GM20000 (cell line): ENCODE results near the gene STK17B.
A peak's percentile ranks its signal among the peaks of the same experiment; 100 is the strongest.

Experiments used
- DNase-seq: peaks from one replicate; pipeline ENCODE4 v3.0.0; 2012; ENCODE audit warnings: low spot score
- TF ChIP-seq, protein P1 (sequence below): IDR thresholded peaks from 2 replicates; pipeline ENCODE4 v1.5.1; 2012; ENCODE audit warnings: mild to moderate bottlenecking, control low read depth; ENCODE audit errors: extremely low read depth, missing control alignments

STK17B gene

DNA sequence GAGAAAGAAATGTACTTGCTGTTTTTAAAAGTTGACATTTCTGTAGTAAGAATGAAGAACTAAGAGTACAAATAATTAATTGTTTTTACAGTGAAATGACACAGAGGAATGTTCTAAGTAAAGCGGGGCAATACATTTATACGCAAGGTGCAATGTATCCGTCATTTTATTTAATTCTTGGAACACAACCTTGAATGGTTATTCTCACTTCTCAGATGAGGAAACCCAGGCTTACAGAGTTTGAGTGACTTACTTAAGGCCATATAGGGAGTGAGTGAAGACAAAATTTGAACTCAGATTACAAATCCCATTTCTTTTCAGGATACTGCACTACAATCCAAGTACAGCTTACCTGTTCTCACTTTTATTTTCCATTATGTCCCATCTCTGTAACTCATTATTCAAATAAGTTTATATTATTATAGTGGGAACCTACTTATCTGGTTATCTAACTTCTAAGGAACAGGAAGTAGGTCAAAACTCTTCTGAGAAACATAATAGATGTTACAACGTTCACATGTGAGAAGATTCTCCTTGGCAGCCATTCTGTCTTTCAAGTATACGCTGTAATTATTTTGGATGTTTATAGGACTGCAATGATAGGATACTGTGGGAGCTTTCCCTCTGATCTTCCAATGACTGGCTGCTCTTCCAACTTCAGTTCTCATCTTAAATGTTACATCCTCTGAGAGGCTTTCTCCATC is 12.3 kb upstream of the STK17B start:
- DNase-seq: no peak
- TF ChIP-seq, protein P1, sequence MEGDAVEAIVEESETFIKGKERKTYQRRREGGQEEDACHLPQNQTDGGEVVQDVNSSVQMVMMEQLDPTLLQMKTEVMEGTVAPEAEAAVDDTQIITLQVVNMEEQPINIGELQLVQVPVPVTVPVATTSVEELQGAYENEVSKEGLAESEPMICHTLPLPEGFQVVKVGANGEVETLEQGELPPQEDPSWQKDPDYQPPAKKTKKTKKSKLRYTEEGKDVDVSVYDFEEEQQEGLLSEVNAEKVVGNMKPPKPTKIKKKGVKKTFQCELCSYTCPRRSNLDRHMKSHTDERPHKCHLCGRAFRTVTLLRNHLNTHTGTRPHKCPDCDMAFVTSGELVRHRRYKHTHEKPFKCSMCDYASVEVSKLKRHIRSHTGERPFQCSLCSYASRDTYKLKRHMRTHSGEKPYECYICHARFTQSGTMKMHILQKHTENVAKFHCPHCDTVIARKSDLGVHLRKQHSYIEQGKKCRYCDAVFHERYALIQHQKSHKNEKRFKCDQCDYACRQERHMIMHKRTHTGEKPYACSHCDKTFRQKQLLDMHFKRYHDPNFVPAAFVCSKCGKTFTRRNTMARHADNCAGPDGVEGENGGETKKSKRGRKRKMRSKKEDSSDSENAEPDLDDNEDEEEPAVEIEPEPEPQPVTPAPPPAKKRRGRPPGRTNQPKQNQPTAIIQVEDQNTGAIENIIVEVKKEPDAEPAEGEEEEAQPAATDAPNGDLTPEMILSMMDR: no peak

DNA sequence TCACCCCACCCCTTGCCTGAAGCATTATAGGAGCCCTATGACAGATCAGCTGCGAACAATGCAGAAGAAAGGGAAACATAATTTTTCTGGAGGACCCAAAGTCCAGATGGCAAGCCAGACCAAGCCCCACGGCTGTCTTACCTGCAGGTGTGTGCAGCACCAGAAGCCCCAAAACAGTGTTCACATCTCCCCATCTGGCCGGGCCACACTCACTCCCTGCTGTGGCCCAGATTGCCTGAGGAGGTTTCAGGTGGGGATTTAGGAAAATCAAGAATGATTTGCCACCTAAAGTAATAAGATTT is 11.7 kb upstream of the STK17B start:
- DNase-seq: no peak
- TF ChIP-seq, protein P1: no peak

DNA sequence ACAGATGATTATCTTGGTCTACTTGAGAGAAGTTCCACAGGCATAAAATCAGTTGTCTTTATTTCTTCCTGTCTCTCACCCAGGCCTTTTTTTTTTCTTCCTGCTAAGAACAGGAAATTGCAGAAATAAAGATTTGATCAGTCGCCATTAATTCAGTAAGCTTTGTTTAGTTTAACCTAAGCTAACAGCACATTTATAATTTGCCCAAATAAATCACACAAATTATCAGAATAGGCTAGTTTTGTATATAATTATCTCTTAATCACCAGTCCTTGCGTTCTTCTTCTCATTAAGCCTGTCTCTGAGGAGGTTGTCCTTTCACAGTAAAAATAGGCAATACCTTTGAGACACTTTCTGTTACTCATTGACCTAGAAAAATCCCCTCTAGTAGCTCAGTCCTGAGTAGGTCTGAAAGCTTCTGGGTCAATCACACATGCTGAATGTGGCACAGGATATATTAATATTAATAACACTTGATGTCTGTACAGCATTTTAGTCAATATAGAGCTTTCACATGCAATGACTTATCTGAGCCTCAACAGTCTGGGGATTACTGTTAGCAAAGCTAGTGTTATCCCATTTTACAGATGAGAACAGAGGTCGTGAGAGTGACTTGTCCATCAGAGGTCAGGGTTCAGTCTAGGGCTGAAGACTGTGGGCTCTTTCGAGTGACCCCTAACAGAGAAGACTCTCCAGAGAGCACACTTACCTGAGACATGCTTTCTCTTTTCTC is 11.2 kb upstream of the STK17B start:
- TF ChIP-seq, protein P1: no peak
- DNase-seq: peak; percentile 47

DNA sequence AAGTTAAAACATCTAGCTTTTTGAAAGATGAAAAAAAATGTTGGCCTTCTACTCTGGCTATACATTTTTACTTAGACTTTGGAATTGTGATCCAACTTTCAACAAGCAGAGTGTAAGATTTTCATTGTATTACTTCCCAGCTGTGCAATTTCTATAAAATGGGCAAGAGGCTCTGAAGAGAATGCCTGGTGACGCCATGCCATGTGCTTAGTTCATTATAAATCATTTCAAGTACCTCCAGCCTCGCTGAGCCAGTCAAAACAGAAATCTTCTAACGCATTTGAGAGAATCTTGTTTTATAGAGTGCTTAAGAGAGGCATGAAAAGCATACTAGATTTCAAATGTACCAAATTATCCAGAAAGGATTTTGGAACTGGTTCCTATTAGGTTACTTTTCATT is 10.1 kb upstream of the STK17B start:
- no peak for DNase-seq

DNA sequence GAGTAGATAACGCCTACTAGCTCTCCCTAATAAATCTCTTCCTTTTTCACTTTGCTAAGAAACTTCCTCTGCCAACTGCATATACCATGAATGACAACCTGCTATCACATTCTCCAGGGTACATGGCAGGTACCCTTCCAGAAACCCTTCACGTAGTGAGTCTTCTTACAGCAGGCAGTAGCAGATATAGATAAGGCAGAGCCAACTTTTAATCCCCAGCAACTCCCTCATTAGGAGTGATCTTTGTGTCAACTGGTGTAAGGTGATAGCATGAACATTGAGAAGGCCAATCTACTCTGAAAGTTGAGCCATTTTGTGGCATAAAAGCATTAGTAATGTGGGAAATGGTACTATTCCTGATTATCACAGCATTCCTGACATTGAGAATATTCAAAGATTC is 5.7 kb upstream of the STK17B start:
- TF ChIP-seq, protein P1: no peak

More for the DNA sequence above, 10.1 kb upstream of the STK17B start:
- TF ChIP-seq, protein P1: no peak

DNA sequence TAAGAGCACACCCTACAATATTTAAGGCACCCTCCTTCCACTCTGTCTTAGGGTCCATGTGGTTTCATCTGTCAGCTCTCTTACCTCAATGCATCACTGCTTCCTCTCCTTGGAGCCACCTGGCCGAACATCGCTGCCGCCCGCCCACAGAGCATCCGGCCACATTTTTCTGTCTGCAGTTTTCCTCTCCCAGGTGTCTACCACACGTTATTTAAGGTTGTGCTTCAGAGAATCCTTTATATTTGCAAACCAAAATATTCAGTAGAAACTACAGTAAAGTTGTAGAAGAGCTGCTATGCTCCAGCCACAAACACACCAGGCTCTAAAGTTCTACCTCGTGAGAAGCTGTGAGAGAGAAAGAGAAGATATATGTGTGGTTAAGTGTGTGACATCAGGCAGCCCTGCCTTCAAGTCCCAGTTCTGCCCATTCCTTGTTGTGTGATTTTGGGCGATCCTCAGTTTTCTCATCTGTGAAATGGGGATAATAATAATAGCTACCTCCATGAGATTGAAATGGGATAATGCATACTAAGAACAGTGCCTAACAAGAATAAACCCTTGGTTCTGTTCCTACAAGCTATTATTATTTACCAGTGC is 4.9 kb upstream of the STK17B start:
- TF ChIP-seq, protein P1: no peak

More for the DNA sequence above, 5.7 kb upstream of the STK17B start:
- no peak for DNase-seq

DNA sequence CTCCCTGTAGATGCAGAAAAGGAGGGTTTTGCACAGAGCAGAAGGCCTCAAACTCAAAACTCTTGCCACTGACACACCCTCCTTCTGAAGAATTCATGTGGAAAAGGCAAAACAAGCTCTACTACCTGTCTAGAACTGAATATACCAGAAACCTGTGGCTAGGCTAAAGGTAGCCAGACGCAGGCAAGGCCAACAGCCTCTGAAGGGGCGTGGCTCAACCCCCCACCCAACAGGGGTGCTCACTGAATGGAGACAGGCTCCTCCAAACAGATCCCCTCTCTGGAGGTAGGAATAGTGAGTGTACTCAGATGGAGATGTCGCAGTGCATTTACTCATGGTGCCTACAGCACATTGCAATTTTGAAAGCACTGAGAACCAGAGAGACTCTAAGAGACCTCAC is 3.0 kb upstream of the STK17B start:
- no peak for DNase-seq
- TF ChIP-seq, protein P1: no peak

More for the DNA sequence above, 4.9 kb upstream of the STK17B start:
- DNase-seq: peak; percentile 68
